A549 (cell line): Measurements from ENCODE around the gene PLEKHD1. TPM values are rescaled to one million over a fixed set of nuclear protein-coding genes. Genes with fewer than 3 reads are reported as not detected.

Experiments used
- ATAC-seq, 2 experiments: fragments of 200-7000 bp in 1 of 2; fragments of >200 bp in 1 of 2; cut with Nextera tagmentation in 1 of 2; cut with Tn5 transposase in 1 of 2; 3 replicates each; pipeline versions ENCODE4 v1.8.0 to v1.9.1; 2018 to 2020; ENCODE audit warnings: mild to moderate bottlenecking in 1 of 2, moderate library complexity in 1 of 2
- CTCF ChIA-PET: fragments of 300-600 bp; sonication (Branson Sonifier 250); formaldehyde crosslinking; extraction: SDS; loops from one replicate; lab custom pipeline; 2021; ENCODE audit warnings: antibody characterized with exemption, inconsistent platforms; lab: Yijun Ruan, JAX
- POLR2A ChIA-PET: fragments of 350-600 bp; formaldehyde crosslinking; extraction: SDS; loops from one replicate; lab custom pipeline; 2021; ENCODE audit warnings: antibody characterized with exemption, inconsistent platforms; lab: Yijun Ruan, JAX
- DNase-seq, 2 experiments: peaks; one replicate each; pipeline versions ENCODE4 v3.0.0 to v3.0.0-alpha.2; 2011 to 2016; ENCODE audit warnings: low read depth in 1 of 2, low spot score in 1 of 2
- FAIRE-seq: peaks from 2 replicates; lab custom pipeline; 2011; peaks lifted over from hg19 to GRCh38; lab: Jason Lieb, UNC
- H3K27ac ChIP-seq, 2 experiments: fragments of >200 bp; sonication (Bioruptor Twin); formaldehyde crosslinking; 3 replicates each; pipeline ENCODE4 v1.5.1; 2016 to 2017
- H3K4me1 ChIP-seq: fragments of >200 bp; sonication (Bioruptor Twin); formaldehyde crosslinking; 3 replicates; pipeline ENCODE4 v1.6.1; 2016
- H3K4me2 ChIP-seq: fragments of >200 bp; sonication (Bioruptor Twin); formaldehyde crosslinking; 3 replicates; pipeline ENCODE4 v1.6.1; 2016
- H3K4me3 ChIP-seq: fragments of >200 bp; sonication (Bioruptor Twin); formaldehyde crosslinking; 3 replicates; pipeline ENCODE4 v1.5.1; 2016
- H3K9me3 ChIP-seq: fragments of >200 bp; sonication (Bioruptor Twin); formaldehyde crosslinking; 3 replicates; pipeline ENCODE4 v1.6.1; 2016
- CEBPB ChIP-seq, 2 experiments: fragments of >200 bp in 1 of 2; sonication (Bioruptor Twin) in 1 of 2; formaldehyde crosslinking in 1 of 2; IDR thresholded peaks; 2 replicates each; pipeline ENCODE4 v1.6.1; 2012 to 2016
- CHD4 ChIP-seq: fragments of 200-600 bp; sonication (generic); IDR thresholded peaks from 2 replicates; pipeline ENCODE4 v1.6.1; 2016; ENCODE audit warnings: antibody characterized with exemption, mild to moderate bottlenecking, borderline replicate concordance
- EP300 ChIP-seq, 2 experiments: fragments of >200 bp; sonication (Bioruptor Twin); formaldehyde crosslinking; IDR thresholded peaks; 2 replicates in 1 of 2; 3 replicates in 1 of 2; pipeline ENCODE4 v1.6.1; 2016 to 2017
- ESRRA ChIP-seq: fragments of 150-350 bp; IDR thresholded peaks from 2 replicates; pipeline ENCODE4 v1.6.1; 2014; ENCODE audit warnings: mild to moderate bottlenecking, low read length, borderline replicate concordance
- HOXA7 ChIP-seq: fragments of 250-450 bp; sonication (Bioruptor Pico); IDR thresholded peaks from 2 replicates; pipeline ENCODE4 v1.5.0; 2020; ENCODE audit warnings: mild to moderate bottlenecking, moderate library complexity
- JUN ChIP-seq, 2 experiments: fragments of >200 bp; sonication (Bioruptor Twin); formaldehyde crosslinking; IDR thresholded peaks; 2 replicates in 1 of 2; 3 replicates in 1 of 2; pipeline ENCODE4 v1.6.1; 2016 to 2017
- JUNB ChIP-seq: fragments of >200 bp; sonication (Bioruptor Twin); formaldehyde crosslinking; IDR thresholded peaks from 2 replicates; pipeline ENCODE4 v1.6.1; 2016
- KDM1A ChIP-seq: fragments of 200-600 bp; sonication (generic); IDR thresholded peaks from 2 replicates; pipeline ENCODE4 v1.6.1; 2016; ENCODE audit warnings: low read depth, mild to moderate bottlenecking
- MAZ ChIP-seq: fragments of 150-350 bp; IDR thresholded peaks from 2 replicates; pipeline ENCODE4 v1.6.1; 2014; ENCODE audit warnings: antibody characterized with exemption, low read depth, low read length, borderline replicate concordance
- MYC ChIP-seq: IDR thresholded peaks from 2 replicates; pipeline ENCODE4 v1.6.1; 2012; ENCODE audit warnings: mild to moderate bottlenecking, inconsistent platforms, low read length, improper control_type of control experiment, borderline replicate concordance
- NFE2L2 ChIP-seq: fragments of 150-350 bp; conservative IDR thresholded peaks from 2 replicates; pipeline ENCODE4 v1.6.1; 2014; ENCODE audit warnings: low read length
- NR3C1 ChIP-seq: fragments of >200 bp; sonication (Bioruptor Twin); formaldehyde crosslinking; IDR thresholded peaks from 3 replicates; pipeline ENCODE4 v1.6.1; 2017
- POLR2AphosphoS2 ChIP-seq: conservative IDR thresholded peaks from 2 replicates; pipeline ENCODE4 v1.6.1; 2012; ENCODE audit warnings: low read length, improper control_type of control experiment, inconsistent platforms
- RAD21 ChIP-seq, 2 experiments: fragments of >200 bp in 1 of 2; sonication (Bioruptor Twin) in 1 of 2; formaldehyde crosslinking in 1 of 2; IDR thresholded peaks in 1 of 2; conservative IDR thresholded peaks in 1 of 2; 2 replicates in 1 of 2; 3 replicates in 1 of 2; pipeline ENCODE4 v1.6.1; 2012 to 2018; ENCODE audit warnings: inconsistent platforms in 1 of 2
- RARB ChIP-seq: fragments of 250-450 bp; sonication (Bioruptor Pico); IDR thresholded peaks from 2 replicates; pipeline ENCODE4 v1.8.0; 2021; ENCODE audit warnings: mild to moderate bottlenecking, moderate library complexity
- RFX5 ChIP-seq: fragments of 450-650 bp; IDR thresholded peaks from 2 replicates; pipeline ENCODE4 v1.7.1; 2014; ENCODE audit warnings: antibody characterized with exemption, mild to moderate bottlenecking, moderate library complexity
- WGBS: methylation state at CpG from one replicate; pipeline ENCODE4 v1.1.6; 2017; ENCODE audit errors: missing lambda C conversion rate; 5-methylcytosine and 5-hydroxymethylcytosine counted together
- polyA plus RNA-seq, 4 experiments: library from polyadenylated mRNA; depleted of rRNA in 3 of 4; stranded (reverse); fragments of >200 nt; fragmentation: RNase III in 1 of 4; extraction: RNeasy Plus Mini Kit Qiagen cat#74134 plus additional on column Dnase treatment in 1 of 4; gene quantifications; 2 replicates in 3 of 4; 3 replicates in 1 of 4; pipeline ENCODE4 v1.2.3, GENCODE V29; 2011 to 2017
- TF ChIP-seq, protein P1 (sequence below): fragments of >200 bp; sonication (Bioruptor Twin); formaldehyde crosslinking; IDR thresholded peaks from 3 replicates; pipeline ENCODE4 v1.6.1; 2016
- TF ChIP-seq, protein P2 (sequence below): fragments of 450-650 bp; IDR thresholded peaks from 2 replicates; pipeline ENCODE4 v1.6.1; 2014; ENCODE audit warnings: antibody characterized with exemption
- TF ChIP-seq, protein P3 (sequence below): IDR thresholded peaks from 2 replicates; pipeline ENCODE4 v1.6.1; 2012; ENCODE audit warnings: low read depth, borderline replicate concordance
- TF ChIP-seq, protein P4 (sequence below): fragments of 150-350 bp; IDR thresholded peaks from 2 replicates; pipeline ENCODE4 v1.6.1; 2014; ENCODE audit warnings: low read depth, mild to moderate bottlenecking, low read length

The PLEKHD1 gene
- polyA plus RNA-seq, 2 of the 4 experiments (the other 2 are of a cell fraction): 0.01 to 0.04 TPM

DNA sequence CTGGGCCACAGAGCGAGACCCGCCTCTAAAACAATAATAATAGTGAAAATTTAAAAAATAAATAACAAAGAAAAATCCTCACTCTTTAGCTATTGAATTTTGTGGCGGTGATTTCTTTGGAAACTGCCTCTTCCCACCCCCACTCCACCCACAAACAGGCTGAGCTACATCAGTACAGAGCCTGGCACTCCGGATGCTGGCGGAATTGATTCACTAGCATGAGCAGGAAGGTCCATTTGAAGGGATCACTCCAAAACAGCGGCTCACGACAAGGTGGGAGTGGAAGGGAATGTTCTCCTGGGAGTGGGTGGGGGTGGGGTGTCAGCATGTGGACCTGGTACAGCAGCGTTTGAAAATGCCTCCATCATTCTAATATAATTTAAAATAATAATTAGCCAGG is 64.0 kb downstream of the PLEKHD1 start:
- ATAC-seq (no peak), DNase-seq (no peak), FAIRE-seq (no peak)
- Histone ChIP-seq H3K9me3 (no peaks in the 10 kb centered on the region), H3K4me3 (no peak overlapping the region), H3K27ac (no peak overlapping the region), H3K4me1 (peaks cover 11% of the 10 kb centered on the region; the same call in 2 of the 3 replicates), H3K4me2 (no peak overlapping the region)
- ChIA-PET POLR2A (no interaction called here), CTCF (interaction anchor here (0.6 to 3.9 kb wide), 15 partner anchors 9 to 306 kb away, joined by 3 to 28 read pairs (median 4); no protein-coding TSS in a partner anchor)
- no peak for TF ChIP-seq KDM1A
- TF ChIP-seq JUNB: no peak
- TF ChIP-seq MYC: no peak
- TF ChIP-seq, protein P1, sequence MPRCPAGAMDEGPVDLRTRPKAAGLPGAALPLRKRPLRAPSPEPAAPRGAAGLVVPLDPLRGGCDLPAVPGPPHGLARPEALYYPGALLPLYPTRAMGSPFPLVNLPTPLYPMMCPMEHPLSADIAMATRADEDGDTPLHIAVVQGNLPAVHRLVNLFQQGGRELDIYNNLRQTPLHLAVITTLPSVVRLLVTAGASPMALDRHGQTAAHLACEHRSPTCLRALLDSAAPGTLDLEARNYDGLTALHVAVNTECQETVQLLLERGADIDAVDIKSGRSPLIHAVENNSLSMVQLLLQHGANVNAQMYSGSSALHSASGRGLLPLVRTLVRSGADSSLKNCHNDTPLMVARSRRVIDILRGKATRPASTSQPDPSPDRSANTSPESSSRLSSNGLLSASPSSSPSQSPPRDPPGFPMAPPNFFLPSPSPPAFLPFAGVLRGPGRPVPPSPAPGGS: no peak
- no peak for TF ChIP-seq RARB (CRISPR knock-in tag)
- TF ChIP-seq JUN (IDR thresholded peaks at IDR 0.05): no peak
- TF ChIP-seq NR3C1: no peak
- TF ChIP-seq, protein P2, sequence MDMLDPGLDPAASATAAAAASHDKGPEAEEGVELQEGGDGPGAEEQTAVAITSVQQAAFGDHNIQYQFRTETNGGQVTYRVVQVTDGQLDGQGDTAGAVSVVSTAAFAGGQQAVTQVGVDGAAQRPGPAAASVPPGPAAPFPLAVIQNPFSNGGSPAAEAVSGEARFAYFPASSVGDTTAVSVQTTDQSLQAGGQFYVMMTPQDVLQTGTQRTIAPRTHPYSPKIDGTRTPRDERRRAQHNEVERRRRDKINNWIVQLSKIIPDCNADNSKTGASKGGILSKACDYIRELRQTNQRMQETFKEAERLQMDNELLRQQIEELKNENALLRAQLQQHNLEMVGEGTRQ: no peak
- TF ChIP-seq, protein P3, sequence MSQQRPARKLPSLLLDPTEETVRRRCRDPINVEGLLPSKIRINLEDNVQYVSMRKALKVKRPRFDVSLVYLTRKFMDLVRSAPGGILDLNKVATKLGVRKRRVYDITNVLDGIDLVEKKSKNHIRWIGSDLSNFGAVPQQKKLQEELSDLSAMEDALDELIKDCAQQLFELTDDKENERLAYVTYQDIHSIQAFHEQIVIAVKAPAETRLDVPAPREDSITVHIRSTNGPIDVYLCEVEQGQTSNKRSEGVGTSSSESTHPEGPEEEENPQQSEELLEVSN: no peak
- TF ChIP-seq EP300 (IDR thresholded peaks at IDR 0.05): no peak
- no peak for TF ChIP-seq RFX5
- 52% methylated on average over 8 of the region's 8 CpGs for WGBS

GRCh38 chr14:69551511-69551910 is 67.0 kb downstream of the PLEKHD1 start:
- no peak for ATAC-seq
- H3K27ac ChIP-seq: no peak overlapping the region
- TF ChIP-seq MAZ: no peak
- no peak for TF ChIP-seq NFE2L2
- no peak for TF ChIP-seq POLR2AphosphoS2
- TF ChIP-seq CHD4: no peak
- ChIA-PET POLR2A (no interaction called here), CTCF (interaction anchor here (0.7 to 1.1 kb wide), 7 partner anchors 9 to 175 kb away, joined by 3 to 6 read pairs (median 3); no protein-coding TSS in a partner anchor)
- no peak overlapping the region for H3K4me3 ChIP-seq
- FAIRE-seq: no peak
- peaks cover 9% of the 10 kb centered on the region; the same call in 2 of the 3 replicates for H3K4me1 ChIP-seq
- WGBS: 63% methylated on average over 2 of the region's 2 CpGs
- H3K4me2 ChIP-seq: no peak overlapping the region
- no peaks in the 10 kb centered on the region for H3K9me3 ChIP-seq
- DNase-seq: no peak

- Histone ChIP-seq H3K9me3 (no peaks in the 10 kb centered on the region), H3K4me1 (peaks cover 9% of the 10 kb centered on the region; the same call in 2 of the 3 replicates), H3K4me3 (no peak overlapping the region), H3K4me2 (peak overlapping the region; percentile 34; the same call in 1 of the 3 replicates), H3K27ac (peak overlapping the region; percentile 35 to 51; a peak in 4 of 6 replicates)
- ChIA-PET CTCF (interaction anchor here (1.1 kb wide), 1 partner anchor 31 kb away, joined by 3 read pairs; no protein-coding TSS in a partner anchor), POLR2A (no interaction called here)
- TF ChIP-seq CEBPB (IDR thresholded peaks at IDR 0.05) (peak; percentile 27 to 50; a peak in 2 of 4 replicates), ESRRA (no peak)
- WGBS: 46% methylated on average over 1 of the region's 1 CpG
- peak; percentile 59 to 71; a peak in 4 of 6 replicates for ATAC-seq
- no peak for FAIRE-seq
- DNase-seq: peak in 1 of 2 experiments; percentile 81
Measured at GRCh38 chr14:69553252-69553651, 68.7 kb downstream of the PLEKHD1 start.

DNA sequence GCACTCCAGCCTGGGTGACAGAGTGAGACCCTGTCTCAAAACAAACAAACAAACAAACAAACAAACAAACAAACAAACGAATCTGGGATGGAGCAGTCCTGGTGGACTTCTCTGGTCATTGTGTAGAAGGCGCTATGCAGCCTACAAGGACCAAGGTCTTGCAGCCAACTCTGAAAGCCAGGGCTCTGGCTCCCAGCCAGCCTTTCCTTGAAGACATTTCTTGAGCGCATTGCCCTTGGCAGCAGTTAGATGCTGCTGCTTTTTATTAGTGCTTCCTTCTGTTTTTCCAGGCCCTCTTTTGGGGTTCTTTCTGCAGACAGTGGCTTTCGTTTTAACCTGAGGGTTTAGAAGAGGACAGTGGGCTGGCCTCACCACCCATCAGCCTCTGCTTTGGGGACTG is 70.0 kb downstream of the PLEKHD1 start:
- no peak for FAIRE-seq
- ChIA-PET CTCF (interaction anchor here (1.9 to 3.7 kb wide), 3 partner anchors 18 to 51 kb away, joined by 9 to 39 read pairs (median 10); partner anchors contain the start of gene CCDC177), POLR2A (no interaction called here)
- peaks cover 9% of the 10 kb centered on the region; the same call in 2 of the 3 replicates for H3K4me1 ChIP-seq
- DNase-seq: no peak
- 46% methylated on average over 4 of the region's 4 CpGs for WGBS
- no peaks in the 10 kb centered on the region for H3K9me3 ChIP-seq
- no peak overlapping the region for H3K27ac ChIP-seq
- no peak overlapping the region for H3K4me3 ChIP-seq
- ATAC-seq: no peak
- H3K4me2 ChIP-seq: no peak overlapping the region
- TF ChIP-seq, protein P4, sequence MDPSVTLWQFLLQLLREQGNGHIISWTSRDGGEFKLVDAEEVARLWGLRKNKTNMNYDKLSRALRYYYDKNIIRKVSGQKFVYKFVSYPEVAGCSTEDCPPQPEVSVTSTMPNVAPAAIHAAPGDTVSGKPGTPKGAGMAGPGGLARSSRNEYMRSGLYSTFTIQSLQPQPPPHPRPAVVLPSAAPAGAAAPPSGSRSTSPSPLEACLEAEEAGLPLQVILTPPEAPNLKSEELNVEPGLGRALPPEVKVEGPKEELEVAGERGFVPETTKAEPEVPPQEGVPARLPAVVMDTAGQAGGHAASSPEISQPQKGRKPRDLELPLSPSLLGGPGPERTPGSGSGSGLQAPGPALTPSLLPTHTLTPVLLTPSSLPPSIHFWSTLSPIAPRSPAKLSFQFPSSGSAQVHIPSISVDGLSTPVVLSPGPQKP: no peak
- TF ChIP-seq NR3C1: no peak
- no peak for TF ChIP-seq RAD21 (conservative IDR thresholded peaks at IDR 0.05 in 1 of 2, IDR thresholded peaks at IDR 0.05 in 1 of 2)
- TF ChIP-seq HOXA7 (CRISPR knock-in tag): no peak
- TF ChIP-seq, all 56 proteins: peak for 0
